GM19238 (cell line): Measurements from ENCODE around the gene SETD5.

Experiments used
- DNase-seq: peaks from one replicate; pipeline ENCODE4 v3.0.0; 2011; ENCODE audit warnings: low spot score; ENCODE audit not compliant: insufficient read length

SETD5 gene

GRCh38 chr3:9408061-9408460 lies 10.6 kb downstream of the SETD5 start:
- no peak for DNase-seq

- DNase-seq: no peak
Observed at GRCh38 chr3:9408546-9408945, 11.1 kb downstream of the SETD5 start.

GRCh38 chr3:9409981-9410854 lies 12.8 kb downstream of the SETD5 start:
- DNase-seq: no peak

- no peak for DNase-seq
Observed at GRCh38 chr3:9411302-9411701, 13.9 kb downstream of the SETD5 start.

- DNase-seq: no peak
Observed at GRCh38 chr3:9412293-9412692, 14.9 kb downstream of the SETD5 start.

GRCh38 chr3:9414826-9415225 lies 17.4 kb downstream of the SETD5 start:
- DNase-seq: no peak

GRCh38 chr3:9415485-9416138 lies 18.2 kb downstream of the SETD5 start:
- DNase-seq: no peak

- DNase-seq: no peak
Observed at GRCh38 chr3:9416139-9416780, 18.8 kb downstream of the SETD5 start.

GRCh38 chr3:9420850-9421549 lies 23.6 kb downstream of the SETD5 start:
- no peak for DNase-seq

GRCh38 chr3:9422712-9423424 lies 25.5 kb downstream of the SETD5 start:
- DNase-seq: no peak

GRCh38 chr3:9428411-9428810 lies 31.0 kb downstream of the SETD5 start:
- no peak for DNase-seq

- DNase-seq: no peak
Observed at GRCh38 chr3:9430733-9431132, 33.3 kb downstream of the SETD5 start.

- no peak for DNase-seq
Observed at GRCh38 chr3:9433627-9434521, 36.5 kb downstream of the SETD5 start.

- DNase-seq: no peak
Observed at GRCh38 chr3:9435316-9435715, 37.9 kb downstream of the SETD5 start.

GRCh38 chr3:9439331-9439730 lies 41.9 kb downstream of the SETD5 start:
- DNase-seq: no peak

- DNase-seq: no peak
Observed at GRCh38 chr3:9441501-9442221, 44.2 kb downstream of the SETD5 start.

- no peak for DNase-seq
Observed at GRCh38 chr3:9448071-9448470, 50.7 kb downstream of the SETD5 start.

- no peak for DNase-seq
Observed at GRCh38 chr3:9448643-9449042, 51.2 kb downstream of the SETD5 start.

GRCh38 chr3:9450126-9450525 lies 52.7 kb downstream of the SETD5 start:
- no peak for DNase-seq
